ENCODE results near the gene CACNB4.

Gene CACNB4

GRCh38 chr2:151845481-151845880, 253.4 kb downstream of the CACNB4 start:
- no peak for DNase-seq (ENCODE audit: low read depth)
- TF ChIP-seq CTCF (conservative IDR thresholded peaks at IDR 0.05; ENCODE audit: low read depth, low read length) = no peak
- no peak overlapping the region for H3K4me3 ChIP-seq (ENCODE audit: low read length)

GRCh38 chr2:151844211-151844896, 254.5 kb downstream of the CACNB4 start:
- no peak for DNase-seq (ENCODE audit: low read depth)
- TF ChIP-seq CTCF (conservative IDR thresholded peaks at IDR 0.05; ENCODE audit: low read depth, low read length) = no peak
- no peak overlapping the region for H3K4me3 ChIP-seq (ENCODE audit: low read length)

- H3K4me3 ChIP-seq (ENCODE audit: low read length) = no peak overlapping the region
- DNase-seq (ENCODE audit: low read depth) = no peak
- no peak for TF ChIP-seq CTCF (conservative IDR thresholded peaks at IDR 0.05; ENCODE audit: low read depth, low read length)
Observed at GRCh38 chr2:151843691-151844061, 255.2 kb downstream of the CACNB4 start.

GRCh38 chr2:151842830-151843690, 255.8 kb downstream of the CACNB4 start:
- TF ChIP-seq CTCF (conservative IDR thresholded peaks at IDR 0.05; ENCODE audit: low read depth, low read length) = no peak
- no peak for DNase-seq (ENCODE audit: low read depth)
- H3K4me3 ChIP-seq (ENCODE audit: low read length) = no peak overlapping the region

- no peak overlapping the region for H3K4me3 ChIP-seq (ENCODE audit: low read length)
Observed at GRCh38 chr2:151841047-151841424, 257.8 kb downstream of the CACNB4 start.

GRCh38 chr2:151840216-151841046, 258.4 kb downstream of the CACNB4 start:
- no peak for DNase-seq (ENCODE audit: low read depth)
- TF ChIP-seq CTCF (conservative IDR thresholded peaks at IDR 0.05; ENCODE audit: low read depth, low read length) = no peak
- H3K4me3 ChIP-seq (ENCODE audit: low read length) = no peak overlapping the region

More at GRCh38 chr2:151841047-151841424, 257.8 kb downstream of the CACNB4 start:
- no peak for DNase-seq (ENCODE audit: low read depth)
- no peak for TF ChIP-seq CTCF (conservative IDR thresholded peaks at IDR 0.05; ENCODE audit: low read depth, low read length)

Data from retinal pigment epithelial cell (primary cell).